Measurements from ENCODE around the gene TMEM87B.

The TMEM87B gene

GRCh38 chr2:112054847-112055729 is at the start of gene TMEM87B:
TSS of gene TMEM87B (plus strand) at chr2:112055269. CDS start at chr2:112055592, 323 bp downstream.
- peak; percentile 95 for DNase-seq

GRCh38 chr2:112005406-112006075 is 49.5 kb upstream of the TMEM87B start:
- no peak for DNase-seq

- no peak for DNase-seq
Measured at GRCh38 chr2:112006076-112006410, 49.0 kb upstream of the TMEM87B start.

- DNase-seq: no peak
Measured at GRCh38 chr2:112007493-112007892, 47.6 kb upstream of the TMEM87B start.

GRCh38 chr2:112008910-112009485 is 46.1 kb upstream of the TMEM87B start:
- no peak for DNase-seq

GRCh38 chr2:112010751-112011150 is 44.3 kb upstream of the TMEM87B start:
- no peak for DNase-seq

- no peak for DNase-seq
Measured at GRCh38 chr2:112012556-112012955, 42.5 kb upstream of the TMEM87B start.

GRCh38 chr2:112018846-112019245 is 36.2 kb upstream of the TMEM87B start:
- DNase-seq: no peak

GRCh38 chr2:112019569-112019982 is 35.5 kb upstream of the TMEM87B start:
- DNase-seq: no peak

- DNase-seq: peak; percentile 3
Measured at GRCh38 chr2:112020561-112020960, 34.5 kb upstream of the TMEM87B start.

- no peak for DNase-seq
Measured at GRCh38 chr2:112021290-112021689, 33.8 kb upstream of the TMEM87B start.

GRCh38 chr2:112021781-112022231 is 33.3 kb upstream of the TMEM87B start:
- peak; percentile 15 for DNase-seq

GRCh38 chr2:112023707-112024106 is 31.4 kb upstream of the TMEM87B start:
- DNase-seq: no peak

GRCh38 chr2:112024231-112024630 is 30.8 kb upstream of the TMEM87B start:
- no peak for DNase-seq

- DNase-seq: no peak
Measured at GRCh38 chr2:112024896-112025491, 30.1 kb upstream of the TMEM87B start.

GRCh38 chr2:112026509-112026908 is 28.6 kb upstream of the TMEM87B start:
- DNase-seq: peak; percentile 10

- DNase-seq: no peak
Measured at GRCh38 chr2:112027767-112028166, 27.3 kb upstream of the TMEM87B start.

- DNase-seq: no peak
Measured at GRCh38 chr2:112029164-112029563, 25.9 kb upstream of the TMEM87B start.

- DNase-seq: peak; percentile 87
Measured at GRCh38 chr2:112031473-112032223, 23.4 kb upstream of the TMEM87B start.

- peak; percentile 87 for DNase-seq
Measured at GRCh38 chr2:112032224-112032586, 22.9 kb upstream of the TMEM87B start.

GRCh38 chr2:112032689-112033465 is 22.2 kb upstream of the TMEM87B start:
- DNase-seq: peak; percentile 37

- DNase-seq: no peak
Measured at GRCh38 chr2:112033600-112033999, 21.5 kb upstream of the TMEM87B start.
